ENCODE data around the gene AHNAK.

GRCh38 chr11:62544581-62545436, 1.8 kb downstream of the AHNAK start:
- TF ChIP-seq CTCF (IDR thresholded peaks at IDR 0.05) (no peak), EP300 (IDR thresholded peaks at IDR 0.05) (no peak), RFX5 (IDR thresholded peaks at IDR 0.05) (no peak), CHD2 (IDR thresholded peaks at IDR 0.05; ENCODE audit: low read length, partially characterized antibody) (no peak), POLR2A (IDR thresholded peaks at IDR 0.05; ENCODE audit: low read length) (no peak), SREBF2 (IDR thresholded peaks at IDR 0.05) (no peak)

All from A549 (cell line).